Colon (tissue), 2 donors: Measurements from ENCODE around the gene HIVEP3.

ENCODE experiments used
- FAIRE-seq: peaks from 2 replicates; lab custom pipeline; 2012; peaks lifted over from hg19 to GRCh38; lab: Jason Lieb, UNC
- donor health status: control.
- donor health status: control.

Gene HIVEP3

GRCh38 chr1:41752514-41753170 lies 166.1 kb downstream of the HIVEP3 start:
- no peak for FAIRE-seq

GRCh38 chr1:41751804-41752513 lies 166.8 kb downstream of the HIVEP3 start:
- FAIRE-seq = no peak

- FAIRE-seq = no peak
Observed at GRCh38 chr1:41749991-41750745, 168.6 kb downstream of the HIVEP3 start.

GRCh38 chr1:41745022-41745421 lies 173.7 kb downstream of the HIVEP3 start:
- FAIRE-seq = no peak

- FAIRE-seq = no peak
Observed at GRCh38 chr1:41743366-41743765, 175.4 kb downstream of the HIVEP3 start.

- no peak for FAIRE-seq
Observed at GRCh38 chr1:41742219-41742618, 176.5 kb downstream of the HIVEP3 start.

- no peak for FAIRE-seq
Observed at GRCh38 chr1:41741244-41741643, 177.5 kb downstream of the HIVEP3 start.

GRCh38 chr1:41740630-41741239 lies 178.0 kb downstream of the HIVEP3 start:
- FAIRE-seq = no peak

- FAIRE-seq = no peak
Observed at GRCh38 chr1:41740058-41740457, 178.7 kb downstream of the HIVEP3 start.

- no peak for FAIRE-seq
Observed at GRCh38 chr1:41739061-41739955, 179.4 kb downstream of the HIVEP3 start.

GRCh38 chr1:41738475-41738874 lies 180.2 kb downstream of the HIVEP3 start:
- FAIRE-seq = no peak

GRCh38 chr1:41738006-41738405 lies 180.7 kb downstream of the HIVEP3 start:
- FAIRE-seq = no peak

GRCh38 chr1:41735631-41736260 lies 183.0 kb downstream of the HIVEP3 start:
- FAIRE-seq = no peak

- FAIRE-seq = no peak
Observed at GRCh38 chr1:41735139-41735538, 183.6 kb downstream of the HIVEP3 start.

GRCh38 chr1:41734201-41734970 lies 184.3 kb downstream of the HIVEP3 start:
- FAIRE-seq = no peak

- FAIRE-seq = no peak
Observed at GRCh38 chr1:41733725-41734124, 185.0 kb downstream of the HIVEP3 start.

GRCh38 chr1:41733021-41733420 lies 185.7 kb downstream of the HIVEP3 start:
- FAIRE-seq = no peak

GRCh38 chr1:41731516-41732030 lies 187.1 kb downstream of the HIVEP3 start:
- FAIRE-seq = no peak

- no peak for FAIRE-seq
Observed at GRCh38 chr1:41730806-41731205, 187.9 kb downstream of the HIVEP3 start.
